GM23338 (cell line): ENCODE results near the gene SIGLEC7. TPM values are rescaled to one million over a fixed set of nuclear protein-coding genes. Genes with fewer than 3 reads are reported as not detected.

Experiments
- ATAC-seq: fragments of 200-7000 bp; cut with Tn5 transposase; 3 replicates; pipeline ENCODE4 v1.9.1; 2020
- DNase-seq: peaks from one replicate; pipeline ENCODE4 v3.0.0-alpha.2; 2015; ENCODE audit warnings: low spot score
- H2AFZ ChIP-seq: fragments of 200-600 bp; sonication (generic); 2 replicates; pipeline ENCODE4 v1.8.0; 2016; ENCODE audit warnings: antibody characterized with exemption, mild to moderate bottlenecking, moderate library complexity
- H3F3A ChIP-seq: fragments of 200-600 bp; sonication (generic); replicated peaks from 2 replicates; pipeline ENCODE4 v1.8.0; 2017; ENCODE audit warnings: antibody characterized with exemption, mixed run types, low read depth
- H3K27ac ChIP-seq: fragments of 200-600 bp; sonication (generic); 2 replicates; pipeline ENCODE4 v1.6.1; 2016; ENCODE audit warnings: low read depth
- H3K27me3 ChIP-seq: fragments of 200-600 bp; sonication (generic); 2 replicates; pipeline ENCODE4 v1.8.0; 2016; ENCODE audit warnings: mild to moderate bottlenecking, mixed run types, moderate library complexity; ENCODE audit not compliant: insufficient read depth
- H3K36me3 ChIP-seq: fragments of 200-600 bp; sonication (generic); 2 replicates; pipeline ENCODE4 v1.8.0; 2016; ENCODE audit warnings: mild to moderate bottlenecking; ENCODE audit not compliant: insufficient read depth
- H3K4me1 ChIP-seq: fragments of 200-600 bp; sonication (generic); 2 replicates; pipeline ENCODE4 v1.8.0; 2016; ENCODE audit warnings: mild to moderate bottlenecking, moderate library complexity; ENCODE audit not compliant: insufficient read depth
- H3K4me2 ChIP-seq: fragments of 200-600 bp; sonication (generic); 2 replicates; pipeline ENCODE4 v1.7.1; 2017; ENCODE audit warnings: mixed run types
- H3K4me3 ChIP-seq: fragments of 200-600 bp; sonication (generic); 2 replicates; pipeline ENCODE4 v1.6.1; 2016; ENCODE audit warnings: mixed run types
- H3K79me2 ChIP-seq: fragments of 200-600 bp; sonication (generic); replicated peaks from 2 replicates; pipeline ENCODE4 v1.8.0; 2017; ENCODE audit warnings: mild to moderate bottlenecking; ENCODE audit not compliant: insufficient read depth
- H3K9me2 ChIP-seq: fragments of 200-600 bp; sonication (generic); 2 replicates; pipeline ENCODE4 v1.8.0; 2017; ENCODE audit not compliant: insufficient read depth
- H4K20me1 ChIP-seq: fragments of 200-600 bp; sonication (generic); replicated peaks from 2 replicates; pipeline ENCODE4 v1.8.0; 2017; ENCODE audit warnings: mild to moderate bottlenecking; ENCODE audit not compliant: insufficient read depth
- H3K27ac Mint-ChIP-seq: 2 replicates; pipeline ENCODE4 v1.8.0; 2020; ENCODE audit warnings: inconsistent platforms, mild to moderate bottlenecking, moderate library complexity, mixed read lengths
- H3K27me3 Mint-ChIP-seq: 3 replicates; pipeline ENCODE4 v1.8.0; 2022; ENCODE audit warnings: low read depth, mild to moderate bottlenecking, moderate library complexity, mixed read lengths, inconsistent platforms; ENCODE audit not compliant: insufficient read depth, poor library complexity
- H3K36me3 Mint-ChIP-seq: 3 replicates; pipeline ENCODE4 v1.8.0; 2021; ENCODE audit warnings: low read depth, mild to moderate bottlenecking, inconsistent platforms, moderate library complexity, mixed read lengths
- H3K4me1 Mint-ChIP-seq: 3 replicates; pipeline ENCODE4 v1.8.0; 2020; ENCODE audit warnings: mild to moderate bottlenecking, inconsistent platforms, mixed read lengths
- H3K4me3 Mint-ChIP-seq: 3 replicates; pipeline ENCODE4 v1.8.0; 2021; ENCODE audit warnings: moderate library complexity, mild to moderate bottlenecking, inconsistent platforms, mixed read lengths
- H3K9me3 Mint-ChIP-seq: 3 replicates; pipeline ENCODE4 v1.8.0; 2020; ENCODE audit warnings: moderate library complexity, mild to moderate bottlenecking, inconsistent platforms, mixed read lengths
- CTCF ChIP-seq, 2 experiments: fragments of 200-600 bp in 1 of 2; sonication (generic) in 1 of 2; conservative IDR thresholded peaks; 2 replicates each; pipeline versions ENCODE4 v1.5.1 to v1.6.1; 2016 to 2017; ENCODE audit warnings: antibody characterized with exemption in 2 of 2, low read depth in 2 of 2, mild to moderate bottlenecking in 2 of 2, moderate library complexity in 1 of 2
- EZH2phosphoT487 ChIP-seq: fragments of 200-600 bp; sonication (generic); IDR thresholded peaks from one replicate; pipeline ENCODE4 v1.8.1; 2018; ENCODE audit warnings: antibody characterized with exemption; ENCODE audit not compliant: unreplicated experiment
- NANOG ChIP-seq: IDR thresholded peaks from 2 replicates; pipeline ENCODE4 v1.6.1; 2016; ENCODE audit warnings: antibody characterized with exemption, borderline replicate concordance
- ZNF462 ChIP-seq: fragments of 250-450 bp; sonication (Bioruptor Pico); IDR thresholded peaks from 2 replicates; pipeline ENCODE4 v1.5.0; 2020; ENCODE audit warnings: mild to moderate bottlenecking, moderate library complexity
- polyA plus RNA-seq: library from polyadenylated mRNA; unstranded; fragments of >200 nt; fragmentation: Nextera tagmentation; extraction: Ambion mirVana; gene quantifications from 2 replicates; pipeline ENCODE4 v1.2.1, GENCODE V29; 2016
- total RNA-seq: library from RNA; depleted of rRNA; stranded (reverse); fragments of >200 nt; shearing (Covaris generic); gene quantifications from 2 replicates; pipeline ENCODE4 v1.2.3, GENCODE V29; 2014

The SIGLEC7 gene
- total and polyA plus RNA-seq, 2 experiments from 2014 or later = not detected

GRCh38 chr19:51093510-51094345 is 48.4 kb upstream of the SIGLEC7 start:
- DNase-seq = no peak
- ATAC-seq = no peak
- Mint-ChIP-seq H3K4me1 (peaks cover 24% of the 10 kb centered on the region), H3K9me3 (no peaks in the 10 kb centered on the region), H3K27ac (no peak overlapping the region), H3K36me3 (no peaks in the 10 kb centered on the region; the same call in 2 of the 3 replicates), H3K27me3 (peaks cover 16% of the 10 kb centered on the region), H3K4me3 (no peak overlapping the region; the same call in 2 of the 3 replicates)
- no peak for TF ChIP-seq CTCF (conservative IDR thresholded peaks at IDR 0.05; ENCODE audit: low read depth in 2 of 2)
- no peak for TF ChIP-seq NANOG
- no peak for TF ChIP-seq EZH2phosphoT487
- Histone ChIP-seq H3K4me2 (no peak overlapping the region), H3F3A (peaks cover 5% of the 10 kb centered on the region; the same call in 1 of the 2 replicates), H3K79me2 (no peaks in the 10 kb centered on the region), H3K4me3 (no peak overlapping the region), H2AFZ (no peak overlapping the region), H3K9me2 (no peaks in the 10 kb centered on the region), H3K27ac (no peak overlapping the region), H3K4me1 (peaks cover 5% of the 10 kb centered on the region; the same call in 1 of the 2 replicates), H4K20me1 (no peaks in the 10 kb centered on the region), H3K36me3 (no peaks in the 10 kb centered on the region), H3K27me3 (no peaks in the 10 kb centered on the region; the same call in 1 of the 2 replicates)

- Mint-ChIP-seq H3K27ac (no peak overlapping the region; the same call in 1 of the 2 replicates), H3K27me3 (peaks cover 15% of the 10 kb centered on the region), H3K4me3 (no peak overlapping the region; the same call in 2 of the 3 replicates), H3K9me3 (peaks cover 3% of the 10 kb centered on the region; the same call in 1 of the 3 replicates), H3K36me3 (peaks cover 2% of the 10 kb centered on the region; the same call in 1 of the 3 replicates), H3K4me1 (peaks cover 24% of the 10 kb centered on the region)
- no peak overlapping the region for H3K4me3 ChIP-seq
- no peaks in the 10 kb centered on the region for H4K20me1 ChIP-seq
- peaks cover 5% of the 10 kb centered on the region; the same call in 1 of the 2 replicates for H3F3A ChIP-seq
- H3K79me2 ChIP-seq = no peaks in the 10 kb centered on the region
- H3K4me1 ChIP-seq = peaks cover 11% of the 10 kb centered on the region
- no peaks in the 10 kb centered on the region for H3K9me2 ChIP-seq
- H3K27ac ChIP-seq = no peak overlapping the region
- H3K36me3 ChIP-seq = no peaks in the 10 kb centered on the region
- peak; percentile 50 for ATAC-seq
- TF ChIP-seq CTCF (conservative IDR thresholded peaks at IDR 0.05; ENCODE audit: low read depth in 2 of 2) (peak; percentile 78 to 84), ZNF462 (CRISPR knock-in tag) (no peak), NANOG (no peak)
- H2AFZ ChIP-seq = no peak overlapping the region
- peak; percentile 77 for DNase-seq
- no peaks in the 10 kb centered on the region; the same call in 1 of the 2 replicates for H3K27me3 ChIP-seq
- 0 out of 2 replicates have a peak overlapping the region, but pooled peaks have one; percentile 39 for H3K4me2 ChIP-seq
Observed at GRCh38 chr19:51094696-51095279, 47.3 kb upstream of the SIGLEC7 start.
